Astrocyte of the cerebellum (primary cell): ENCODE data around the gene SLC37A4.

Experiments
- DNase-seq: peaks from one replicate; pipeline ENCODE4 v3.0.0-alpha.2; 2011; ENCODE audit warnings: low read depth
- H3K4me3 ChIP-seq: 2 replicates; pipeline ENCODE4 v1.5.1; 2011; ENCODE audit warnings: mild to moderate bottlenecking, low read depth, low read length, moderate library complexity
- in situ Hi-C: cut with HindIII; loops from 2 replicates; pipeline ENCODE4 v1.10.0; 2017; ENCODE audit warnings: low sequenced_read_pairs
- TF ChIP-seq, protein P1 (sequence below): IDR thresholded peaks from 2 replicates; pipeline ENCODE4 v1.5.1; 2012; ENCODE audit warnings: low read length, low read depth, moderate library complexity, mild to moderate bottlenecking; ENCODE audit errors: missing control alignments

The SLC37A4 gene

DNA sequence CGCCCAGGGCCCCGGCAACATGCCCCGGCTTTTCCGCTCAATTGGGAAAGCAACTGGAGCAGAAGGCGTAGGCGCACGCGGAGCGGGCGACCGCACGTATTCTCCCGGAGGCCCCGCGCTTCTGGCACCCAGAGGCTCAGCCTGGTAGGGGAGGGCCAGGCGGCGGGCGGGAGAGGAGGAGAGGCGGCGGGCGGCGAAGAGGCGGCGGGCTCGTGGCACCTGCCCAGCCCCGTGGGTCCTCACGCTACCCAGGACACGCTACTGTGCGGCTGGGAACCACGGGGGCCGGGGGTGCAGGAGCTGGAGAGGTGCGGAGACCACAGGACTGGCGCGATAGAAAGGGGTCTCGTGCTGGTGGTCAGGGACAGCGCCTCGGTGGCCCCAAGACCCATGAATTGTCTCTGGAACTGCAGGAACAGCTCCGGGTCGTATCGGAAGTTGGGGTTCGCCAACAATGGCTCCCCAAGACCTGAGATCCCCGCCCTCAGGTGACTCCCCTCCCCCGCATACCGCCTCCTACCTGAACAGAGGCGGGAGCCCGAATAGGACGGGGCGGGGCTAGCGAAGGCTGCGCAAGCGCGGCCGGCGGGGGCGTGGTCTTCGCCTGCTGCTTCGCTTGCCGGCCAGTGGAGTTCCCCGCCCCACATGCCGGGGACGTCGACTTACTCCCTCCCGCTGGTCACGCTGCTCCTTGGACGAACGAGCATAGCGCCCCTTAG lies at the start of gene SLC37A4:
TSS of gene SLC37A4 (minus strand) at position 549 of the 719 bp plus-strand sequence.
- H3K4me3 ChIP-seq = peak within 1 kb of the TSS; percentile 85
- peak; percentile 95 for DNase-seq
- in situ Hi-C loops = no loop called here
- TF ChIP-seq, protein P1, sequence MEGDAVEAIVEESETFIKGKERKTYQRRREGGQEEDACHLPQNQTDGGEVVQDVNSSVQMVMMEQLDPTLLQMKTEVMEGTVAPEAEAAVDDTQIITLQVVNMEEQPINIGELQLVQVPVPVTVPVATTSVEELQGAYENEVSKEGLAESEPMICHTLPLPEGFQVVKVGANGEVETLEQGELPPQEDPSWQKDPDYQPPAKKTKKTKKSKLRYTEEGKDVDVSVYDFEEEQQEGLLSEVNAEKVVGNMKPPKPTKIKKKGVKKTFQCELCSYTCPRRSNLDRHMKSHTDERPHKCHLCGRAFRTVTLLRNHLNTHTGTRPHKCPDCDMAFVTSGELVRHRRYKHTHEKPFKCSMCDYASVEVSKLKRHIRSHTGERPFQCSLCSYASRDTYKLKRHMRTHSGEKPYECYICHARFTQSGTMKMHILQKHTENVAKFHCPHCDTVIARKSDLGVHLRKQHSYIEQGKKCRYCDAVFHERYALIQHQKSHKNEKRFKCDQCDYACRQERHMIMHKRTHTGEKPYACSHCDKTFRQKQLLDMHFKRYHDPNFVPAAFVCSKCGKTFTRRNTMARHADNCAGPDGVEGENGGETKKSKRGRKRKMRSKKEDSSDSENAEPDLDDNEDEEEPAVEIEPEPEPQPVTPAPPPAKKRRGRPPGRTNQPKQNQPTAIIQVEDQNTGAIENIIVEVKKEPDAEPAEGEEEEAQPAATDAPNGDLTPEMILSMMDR = no peak

DNA sequence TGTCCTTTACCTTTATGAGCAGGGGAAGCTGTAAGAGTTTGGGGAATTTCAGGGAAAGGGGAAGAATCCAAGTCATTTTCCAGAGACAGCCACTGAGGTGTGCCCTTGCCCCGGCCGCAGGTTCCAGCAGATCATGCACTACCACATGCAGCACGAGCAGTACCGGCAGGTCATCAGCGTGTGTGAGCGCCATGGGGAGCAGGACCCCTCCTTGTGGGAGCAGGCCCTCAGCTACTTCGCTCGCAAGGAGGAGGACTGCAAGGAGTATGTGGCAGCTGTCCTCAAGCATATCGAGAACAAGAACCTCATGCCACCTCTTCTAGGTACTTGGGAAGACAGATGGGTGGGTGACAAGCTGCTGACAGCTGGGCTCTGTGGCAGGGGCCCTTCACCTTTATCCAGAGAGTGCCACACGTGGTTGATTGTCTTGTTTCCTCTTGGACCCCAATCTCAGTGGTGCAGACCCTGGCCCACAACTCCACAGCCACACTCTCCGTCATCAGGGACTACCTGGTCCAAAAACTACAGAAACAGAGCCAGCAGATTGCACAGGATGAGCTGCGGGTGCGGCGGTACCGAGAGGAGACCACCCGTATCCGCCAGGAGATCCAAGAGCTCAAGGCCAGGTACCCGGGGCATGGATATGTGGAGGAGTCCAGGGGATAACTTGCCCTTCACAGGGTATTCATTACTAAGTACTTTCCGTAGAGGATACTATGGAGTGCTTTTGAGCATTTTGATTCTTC lies 48.2 kb upstream of the SLC37A4 start:
- no peak for DNase-seq
- TF ChIP-seq, protein P1 = no peak
- no peak overlapping the region for H3K4me3 ChIP-seq
- in situ Hi-C loops = no loop called here

- in situ Hi-C loops = no loop called here
- DNase-seq = no peak
- no peak overlapping the region for H3K4me3 ChIP-seq
- TF ChIP-seq, protein P1 = no peak
Measured at GRCh38 chr11:119077839-119078238, 47.2 kb upstream of the SLC37A4 start.

DNA sequence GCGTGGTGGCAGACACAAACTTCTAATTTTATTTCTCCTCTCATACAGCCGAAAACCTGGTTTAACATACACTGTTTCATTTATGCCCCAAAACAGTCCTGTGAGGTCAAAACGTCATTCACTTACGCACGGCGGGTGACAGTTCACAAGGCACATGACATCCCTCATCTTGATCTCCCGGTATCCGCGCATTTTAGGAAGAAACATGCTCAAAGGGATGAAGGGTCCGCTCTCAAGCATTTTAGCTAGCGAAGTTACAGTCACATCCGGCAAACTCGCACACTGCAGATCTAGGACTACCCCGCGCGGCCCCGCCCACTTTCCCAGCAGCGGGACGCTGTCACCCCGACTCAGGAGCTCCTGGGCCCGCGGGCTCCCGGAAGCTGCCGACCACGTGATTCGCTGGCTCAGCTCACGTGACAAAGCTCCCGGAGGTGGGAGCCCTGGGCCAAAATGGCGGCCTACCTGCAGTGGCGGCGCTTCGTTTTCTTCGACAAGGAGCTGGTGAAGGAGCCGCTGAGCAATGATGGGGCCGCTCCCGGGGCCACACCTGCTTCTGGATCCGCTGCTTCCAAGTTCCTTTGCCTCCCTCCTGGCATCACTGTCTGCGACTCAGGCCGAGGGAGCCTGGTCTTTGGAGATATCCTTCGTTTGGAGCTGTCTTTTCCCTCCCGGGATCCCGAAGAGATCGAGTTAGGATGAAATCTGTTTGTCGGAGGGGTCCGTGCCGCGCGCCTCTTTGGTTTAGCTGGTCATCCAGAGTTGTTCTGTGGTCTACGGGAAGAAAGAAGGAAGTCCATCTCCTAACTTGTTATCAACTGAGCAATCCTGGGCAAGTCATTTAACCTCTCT lies 36.9 kb upstream of the SLC37A4 start, which contains the start of gene VPS11:
TSS of gene VPS11 (plus strand) at position 448 of the 852 bp plus-strand sequence. CDS start at position 454, 6 bp downstream.
- DNase-seq = peak; percentile 89
- H3K4me3 ChIP-seq = peak within 1 kb of the TSS; percentile 100
- TF ChIP-seq, protein P1 = no peak
- in situ Hi-C loops = no loop called here

GRCh38 chr11:119065369-119065768 lies 34.7 kb upstream of the SLC37A4 start:
- TF ChIP-seq, protein P1 = peak; percentile 55
- in situ Hi-C loops = no loop called here
- H3K4me3 ChIP-seq = no peak overlapping the region
- no peak for DNase-seq

DNA sequence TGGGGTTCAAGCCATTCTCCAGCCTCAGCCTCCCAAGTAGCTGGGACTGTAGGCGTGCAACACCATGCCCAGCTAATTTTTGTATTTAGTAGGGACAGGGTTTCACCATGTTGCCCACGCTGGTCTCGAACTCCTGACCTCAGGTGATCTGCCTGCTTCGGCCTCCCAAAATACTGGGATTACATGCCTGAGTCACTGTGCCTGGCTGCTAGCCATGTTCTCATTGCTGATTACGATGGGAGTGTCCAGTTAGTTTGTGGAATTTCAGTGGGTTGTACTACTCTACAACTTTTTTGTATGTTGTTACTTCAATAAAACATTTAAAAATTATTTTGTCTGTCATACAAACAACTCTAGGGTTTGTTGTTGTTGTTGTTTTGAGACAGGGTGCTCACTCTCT lies 32.1 kb upstream of the SLC37A4 start:
- TF ChIP-seq, protein P1 = no peak
- DNase-seq = no peak
- no peak overlapping the region for H3K4me3 ChIP-seq
- in situ Hi-C loops = no loop called here
